Mucosa of descending colon (tissue), 3 donors: Measurements from ENCODE around the gene PACSIN3. TPM values are rescaled to one million over a fixed set of nuclear protein-coding genes. Genes with fewer than 3 reads are reported as not detected.

Experiments
- ATAC-seq: fragments of 200-7000 bp; cut with Tn5 transposase; one replicate; pipeline ENCODE4 v1.9.1; 2020; ENCODE audit warnings: mild to moderate bottlenecking, moderate library complexity
- DNase-seq, 3 donors: peaks; one replicate each; pipeline ENCODE4 v3.0.0-alpha.2; 2020
- H3K36me3 ChIP-seq: fragments of 200-600 bp; one replicate; pipeline ENCODE4 v1.8.0; 2021; ENCODE audit warnings: low read depth, mild to moderate bottlenecking
- H3K4me1 ChIP-seq: fragments of 200-600 bp; one replicate; pipeline ENCODE4 v1.8.0; 2021; ENCODE audit warnings: low read depth, mild to moderate bottlenecking
- H3K4me3 ChIP-seq: fragments of 200-600 bp; one replicate; pipeline ENCODE4 v1.8.0; 2021; ENCODE audit warnings: mild to moderate bottlenecking
- H3K9me3 ChIP-seq: fragments of 200-600 bp; one replicate; pipeline ENCODE4 v1.8.0; 2021; ENCODE audit warnings: mild to moderate bottlenecking
- CTCF ChIP-seq: fragments of 200-600 bp; IDR thresholded peaks from one replicate; pipeline ENCODE4 v1.8.0; 2022; ENCODE audit warnings: antibody characterized with exemption, mild to moderate bottlenecking
- intact Hi-C, 2 donors: fragments of 100-400 bp; cut with DNase I in 1 of 2; cut with micrococcal nuclease in 1 of 2; formaldehyde crosslinking; loops; one replicate each; pipeline versions ENCODE4 v1.11.0 to v1.11.1; 2022; cut with DNase I, micrococcal nuclease
- total RNA-seq, 3 donors: library from RNA; stranded (reverse); fragmentation: NEBNext Ultra II Directional in 2 of 3; extraction: Animal tissue kit (Norgen Biotek cat#: 25700) in 2 of 3; gene quantifications; one replicate each; pipeline versions ENCODE4 v1.2.1 to v1.2.4, GENCODE V29; 2021 to 2023
- donor health status: DM: no; HTN: no; CAD: no; lungs with moderate emphysema.
- donor health status: DM: no; HTN: no; CAD: no.
- donor health status: DM: no; HTN: yes; CAD: no.

Gene PACSIN3
- total RNA-seq, 3 donors from 2014 or later, result 2.2 to 63.5 (median 5.1) TPM

DNA sequence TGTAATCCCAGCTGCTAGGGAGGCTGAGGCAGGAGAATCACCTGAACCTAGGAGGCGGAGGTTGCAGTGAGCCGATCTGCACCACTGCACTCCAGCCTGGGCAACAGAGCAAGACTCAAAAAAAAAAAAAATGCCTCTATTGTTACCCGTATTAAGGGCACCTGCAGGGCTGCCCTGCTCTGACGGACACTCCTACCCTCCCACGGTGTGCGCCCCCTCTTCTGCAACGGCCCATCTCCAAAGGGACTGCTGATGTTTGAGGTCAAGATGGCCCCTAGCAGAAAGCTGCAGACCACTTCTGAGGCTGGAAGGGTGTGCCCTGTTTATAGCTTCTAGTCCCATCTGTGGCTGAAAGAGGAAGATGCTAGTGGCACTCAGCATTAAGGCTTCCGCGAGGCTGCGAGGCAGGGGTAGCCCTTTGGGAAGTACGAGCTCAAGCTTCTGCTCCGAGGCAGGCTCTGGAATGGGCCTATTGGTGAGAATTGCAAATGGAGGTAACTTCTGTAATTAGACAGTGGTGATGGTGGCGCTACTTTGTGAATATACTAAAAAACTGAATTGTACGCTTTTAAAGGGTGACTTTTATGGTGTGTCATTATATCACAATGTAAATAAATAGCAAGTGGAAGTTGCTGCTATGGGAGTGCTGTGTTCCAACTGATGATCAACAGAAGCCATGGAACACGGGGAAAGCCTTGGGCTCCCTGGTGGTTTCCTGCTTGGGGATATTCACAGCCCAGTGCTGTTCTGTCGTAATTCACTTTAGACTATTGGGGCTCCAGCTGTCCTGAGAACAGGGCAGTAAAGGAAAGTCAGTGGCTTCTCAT, 33.9 kb downstream of the PACSIN3 start:
- H3K9me3 ChIP-seq, result no peaks in the 10 kb centered on the region
- H3K4me1 ChIP-seq, result peaks cover 20% of the 10 kb centered on the region
- intact Hi-C loops, result loop anchor here (2.0 to 10.0 kb wide), 4 partner anchors 238 to 265 kb away; partner anchors contain the start of gene LRP4 (in 1 of the 2)
- no peak overlapping the region for H3K4me3 ChIP-seq
- DNase-seq (peak in 1 of 3 donors; percentile 30), ATAC-seq (peak; percentile 58)
- TF ChIP-seq CTCF, result no peak
- no peaks in the 10 kb centered on the region for H3K36me3 ChIP-seq

GRCh38 chr11:47149782-47150181, 36.5 kb downstream of the PACSIN3 start:
- H3K4me1 ChIP-seq, result peaks cover 20% of the 10 kb centered on the region
- H3K4me3 ChIP-seq, result no peak overlapping the region
- no peak for DNase-seq
- no peaks in the 10 kb centered on the region for H3K9me3 ChIP-seq
- H3K36me3 ChIP-seq, result no peaks in the 10 kb centered on the region
- no peak for TF ChIP-seq CTCF
- intact Hi-C loops, result loop anchor here (5.0 to 10.0 kb wide), 3 partner anchors 235 to 262 kb away; partner anchors contain the start of gene LRP4 (in 1 of the 2)
- ATAC-seq, result no peak

DNA sequence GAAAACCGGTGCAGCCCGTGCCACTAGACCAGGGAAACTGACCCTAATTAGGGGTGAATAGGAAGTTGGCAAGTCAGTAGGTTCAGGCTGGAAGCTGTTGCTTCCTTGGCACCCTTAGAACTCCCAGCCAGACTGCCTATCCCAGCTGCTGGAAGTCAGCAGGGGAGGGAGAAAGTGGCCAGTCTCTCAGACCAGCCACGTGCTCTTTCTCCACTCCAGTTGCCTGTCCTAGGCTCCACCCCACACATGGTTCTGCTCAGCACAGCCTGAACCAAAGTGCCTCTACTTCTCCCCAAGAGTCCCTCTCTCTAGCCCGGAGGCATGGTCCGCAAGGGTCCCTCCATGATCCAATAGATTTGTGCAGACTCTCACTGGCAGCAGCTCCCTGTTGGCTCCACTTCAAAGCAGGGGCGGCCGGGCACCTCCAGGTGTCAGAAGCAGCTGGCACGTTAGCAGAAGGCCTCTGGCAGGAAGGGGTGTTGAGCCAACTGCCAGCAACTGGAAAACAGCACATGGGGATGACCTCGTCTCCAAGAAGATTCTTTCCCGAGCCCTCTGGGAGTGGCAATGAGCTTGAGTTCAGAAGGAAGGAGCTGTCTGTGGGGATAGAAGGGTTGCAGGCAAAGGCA, 37.2 kb downstream of the PACSIN3 start:
- Histone ChIP-seq H3K4me1 (peaks cover 20% of the 10 kb centered on the region), H3K9me3 (no peaks in the 10 kb centered on the region), H3K4me3 (no peak overlapping the region), H3K36me3 (no peaks in the 10 kb centered on the region)
- intact Hi-C loops, result no loop called here
- DNase-seq, result peak in 2 of 3 donors; percentile 29 to 51
- TF ChIP-seq CTCF, result no peak
- ATAC-seq, result peak; percentile 43

GRCh38 chr11:47148270-47148669, 38.0 kb downstream of the PACSIN3 start:
- no peak for TF ChIP-seq CTCF
- ATAC-seq, result no peak
- no peaks in the 10 kb centered on the region for H3K9me3 ChIP-seq
- intact Hi-C loops, result no loop called here
- H3K4me3 ChIP-seq, result no peak overlapping the region
- no peak for DNase-seq
- no peaks in the 10 kb centered on the region for H3K36me3 ChIP-seq
- peaks cover 13% of the 10 kb centered on the region for H3K4me1 ChIP-seq

- ATAC-seq (no peak), DNase-seq (no peak)
- no peak overlapping the region for H3K4me3 ChIP-seq
- peaks cover 7% of the 10 kb centered on the region for H3K4me1 ChIP-seq
- no peak for TF ChIP-seq CTCF
- intact Hi-C loops, result no loop called here
- no peaks in the 10 kb centered on the region for H3K9me3 ChIP-seq
- no peaks in the 10 kb centered on the region for H3K36me3 ChIP-seq
These were observed 38.6 kb downstream of the PACSIN3 start for GRCh38 chr11:47147681-47148080.
